CD14-positive monocyte (primary cell): ENCODE data around the gene ZPR1. TPM values are rescaled to one million over a fixed set of nuclear protein-coding genes. Genes with fewer than 3 reads are reported as not detected.

Experiments used
- DNase-seq, 3 donors: peaks; one replicate each; pipeline ENCODE4 v3.0.0-alpha.2; 2011 to 2022
- H2AFZ ChIP-seq: 2 replicates; pipeline ENCODE4 v1.6.0; 2012; ENCODE audit warnings: mild to moderate bottlenecking, low read depth, low read length, inconsistent platforms; ENCODE audit not compliant: insufficient read depth, poor library complexity, severe bottlenecking
- H3K27ac ChIP-seq, 2 donors: 1 replicate in 1 of 2; 2 replicates in 1 of 2; pipeline ENCODE4 v1.5.1; 2012 to 2013; ENCODE audit warnings: low read length in 2 of 2, control low read depth in 1 of 2, inconsistent platforms in 1 of 2, low read depth in 1 of 2, mild to moderate bottlenecking in 1 of 2
- H3K27me3 ChIP-seq, 2 donors: one replicate each; pipeline versions ENCODE4 v1.6.0 to v1.6.1; 2011 to 2013; ENCODE audit warnings: low read length in 2 of 2; ENCODE audit not compliant: control insufficient read depth in 2 of 2, insufficient read depth in 2 of 2
- H3K36me3 ChIP-seq, 2 donors: replicated peaks in 1 of 2; 1 replicate in 1 of 2; 2 replicates in 1 of 2; pipeline versions ENCODE4 v1.5.1 to v1.6.1; 2012 to 2013; ENCODE audit warnings: low read length in 2 of 2, control low read depth in 1 of 2, inconsistent platforms in 1 of 2, mild to moderate bottlenecking in 1 of 2; ENCODE audit not compliant: insufficient read depth in 2 of 2, control insufficient read depth in 1 of 2
- H3K4me1 ChIP-seq, 2 donors: 1 replicate in 1 of 2; 2 replicates in 1 of 2; pipeline versions ENCODE4 v1.5.1 to v1.6.1; 2012 to 2013; ENCODE audit warnings: low read length in 2 of 2, control low read depth in 1 of 2, inconsistent platforms in 1 of 2, mild to moderate bottlenecking in 1 of 2, moderate library complexity in 1 of 2; ENCODE audit not compliant: insufficient read depth in 2 of 2, control insufficient read depth in 1 of 2
- H3K4me2 ChIP-seq: replicated peaks from 2 replicates; pipeline ENCODE3; 2012; ENCODE audit warnings: low read length, moderate library complexity, mild to moderate bottlenecking; ENCODE audit not compliant: poor library complexity, severe bottlenecking; ENCODE audit errors: extremely low read depth
- H3K4me3 ChIP-seq, 3 experiments: fragments of 200-600 bp in 1 of 3; sonication (generic) in 1 of 3; replicated peaks in 1 of 3; 1 replicate in 2 of 3; 2 replicates in 1 of 3; pipeline ENCODE4 v1.5.1; 2011 to 2013; ENCODE audit warnings: low read length in 3 of 3, mild to moderate bottlenecking in 3 of 3, control low read depth in 2 of 3, low read depth in 2 of 3, inconsistent platforms in 1 of 3, moderate library complexity in 1 of 3
- H3K79me2 ChIP-seq: 2 replicates; pipeline ENCODE4 v1.6.0; 2012; ENCODE audit warnings: mild to moderate bottlenecking, control low read depth, inconsistent platforms, low read length, moderate library complexity; ENCODE audit not compliant: insufficient read depth
- H3K9ac ChIP-seq: 2 replicates; pipeline ENCODE4 v1.6.0; 2017; ENCODE audit warnings: low read length, mild to moderate bottlenecking; ENCODE audit not compliant: insufficient read depth, poor library complexity, severe bottlenecking
- H3K9me3 ChIP-seq, 2 donors: replicated peaks in 1 of 2; 1 replicate in 1 of 2; 2 replicates in 1 of 2; pipeline versions ENCODE4 v1.5.1 to v1.6.1; 2012 to 2013; ENCODE audit warnings: low read length in 2 of 2, control low read depth in 1 of 2; ENCODE audit not compliant: control insufficient read depth in 1 of 2, insufficient read depth in 1 of 2
- H4K20me1 ChIP-seq: 2 replicates; pipeline ENCODE4 v1.6.0; 2012; ENCODE audit warnings: mild to moderate bottlenecking, low read length, control low read depth, moderate library complexity; ENCODE audit not compliant: insufficient read depth
- H3K27ac Mint-ChIP-seq, 7 donors: one replicate each; pipeline ENCODE4 v1.8.0; 2020; ENCODE audit warnings: mild to moderate bottlenecking in 7 of 7, mixed read lengths in 7 of 7, moderate library complexity in 6 of 7, inconsistent platforms in 2 of 7
- H3K27me3 Mint-ChIP-seq, 3 donors: one replicate each; pipeline ENCODE4 v1.8.0; 2021 to 2022; ENCODE audit warnings: low read depth in 3 of 3, mild to moderate bottlenecking in 3 of 3, mixed read lengths in 3 of 3, moderate library complexity in 3 of 3, inconsistent platforms in 1 of 3
- H3K36me3 Mint-ChIP-seq, 2 donors: one replicate each; pipeline ENCODE4 v1.8.0; 2020; ENCODE audit warnings: mixed read lengths in 2 of 2, inconsistent platforms in 1 of 2, mild to moderate bottlenecking in 1 of 2
- H3K4me1 Mint-ChIP-seq: one replicate; pipeline ENCODE4 v1.8.0; 2020; ENCODE audit warnings: mild to moderate bottlenecking, mixed read lengths
- H3K4me3 Mint-ChIP-seq, 2 donors: one replicate each; pipeline ENCODE4 v1.8.0; 2020; ENCODE audit warnings: mild to moderate bottlenecking in 2 of 2, mixed read lengths in 2 of 2, moderate library complexity in 1 of 2
- H3K9me3 Mint-ChIP-seq, 7 donors: one replicate each; pipeline ENCODE4 v1.8.0; 2020 to 2022; ENCODE audit warnings: mixed read lengths in 7 of 7, mild to moderate bottlenecking in 6 of 7, moderate library complexity in 6 of 7, inconsistent platforms in 2 of 7
- WGBS: methylation state at CpG from one replicate; pipeline ENCODE4 v1.1.5; 2013; ENCODE audit warnings: missing lambda C conversion rate; ENCODE audit not compliant: insufficient coverage; 5-methylcytosine and 5-hydroxymethylcytosine counted together
- intact Hi-C, 2 donors: fragments of 100-400 bp; cut with micrococcal nuclease; formaldehyde crosslinking; loops; one replicate each; pipeline versions ENCODE4 v1.15.0 to v1.15.1; 2023
- polyA plus RNA-seq, 3 donors: library from polyadenylated mRNA; depleted of rRNA in 1 of 3; unstranded in 2 of 3; stranded (reverse) in 1 of 3; fragments of 300-500 nt in 2 of 3; fragments of >200 nt in 1 of 3; fragmentation: Illumina TruSeq in 2 of 3; gene quantifications; 1 replicate in 2 of 3; 2 replicates in 1 of 3; pipeline ENCODE4 v1.2.3, GENCODE V29; 2012 to 2021
- TF ChIP-seq, protein P1 (sequence below): fragments of 200-600 bp; IDR thresholded peaks from one replicate; pipeline ENCODE4 v1.8.0; 2022; ENCODE audit warnings: antibody characterized with exemption, mild to moderate bottlenecking

Gene ZPR1
- polyA plus RNA-seq, 3 donors, result 24.4 to 35.5 (median 35.2) TPM

DNA sequence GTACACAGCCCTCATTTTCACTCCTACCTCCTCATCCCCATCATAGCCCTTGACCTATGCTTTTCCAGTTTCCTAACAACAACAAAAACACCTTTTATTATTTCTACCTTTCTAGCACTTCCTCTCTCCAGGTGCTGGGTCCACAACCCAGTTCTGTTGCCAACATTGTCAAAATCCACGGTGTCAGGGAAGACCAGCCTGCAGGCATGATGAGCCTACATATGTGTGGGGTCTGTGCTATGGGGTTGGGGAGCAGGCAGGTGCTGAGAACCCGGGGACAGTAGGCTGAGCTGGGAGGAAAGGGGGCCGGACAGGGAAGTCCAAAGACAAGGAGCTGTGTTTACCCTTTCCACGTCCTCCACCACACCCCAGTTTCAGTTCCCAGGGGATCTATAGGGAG is 711 bp upstream of the ZPR1 start:
- peaks cover 34% of the 10 kb centered on the region for H3K79me2 ChIP-seq
- peak overlapping the region; percentile 94 for H3K9ac ChIP-seq
- H3K36me3 ChIP-seq, result peaks cover 31 to 33% of the 10 kb centered on the region in 2 donors
- TF ChIP-seq, protein P1, sequence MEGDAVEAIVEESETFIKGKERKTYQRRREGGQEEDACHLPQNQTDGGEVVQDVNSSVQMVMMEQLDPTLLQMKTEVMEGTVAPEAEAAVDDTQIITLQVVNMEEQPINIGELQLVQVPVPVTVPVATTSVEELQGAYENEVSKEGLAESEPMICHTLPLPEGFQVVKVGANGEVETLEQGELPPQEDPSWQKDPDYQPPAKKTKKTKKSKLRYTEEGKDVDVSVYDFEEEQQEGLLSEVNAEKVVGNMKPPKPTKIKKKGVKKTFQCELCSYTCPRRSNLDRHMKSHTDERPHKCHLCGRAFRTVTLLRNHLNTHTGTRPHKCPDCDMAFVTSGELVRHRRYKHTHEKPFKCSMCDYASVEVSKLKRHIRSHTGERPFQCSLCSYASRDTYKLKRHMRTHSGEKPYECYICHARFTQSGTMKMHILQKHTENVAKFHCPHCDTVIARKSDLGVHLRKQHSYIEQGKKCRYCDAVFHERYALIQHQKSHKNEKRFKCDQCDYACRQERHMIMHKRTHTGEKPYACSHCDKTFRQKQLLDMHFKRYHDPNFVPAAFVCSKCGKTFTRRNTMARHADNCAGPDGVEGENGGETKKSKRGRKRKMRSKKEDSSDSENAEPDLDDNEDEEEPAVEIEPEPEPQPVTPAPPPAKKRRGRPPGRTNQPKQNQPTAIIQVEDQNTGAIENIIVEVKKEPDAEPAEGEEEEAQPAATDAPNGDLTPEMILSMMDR, result no peak
- intact Hi-C loops, result loop anchor here (5.0 to 10.0 kb wide), 2 partner anchors 444 to 536 kb away; partner anchors contain the start of genes CEP164 (in 1 of the 2), PCSK7 (in 1 of the 2) and RNF214 (in 1 of the 2)
- H3K27ac ChIP-seq, result peak overlapping the region; percentile 61 to 94
- H3K4me1 Mint-ChIP-seq, result peaks cover 29% of the 10 kb centered on the region
- peaks cover 22 to 26% of the 10 kb centered on the region in 2 donors for H3K4me1 ChIP-seq
- H3K27ac Mint-ChIP-seq, result peak overlapping the region; percentile 92 to 98 (median 97)
- peaks cover 33 to 37% of the 10 kb centered on the region in 2 donors for H3K36me3 Mint-ChIP-seq
- DNase-seq, result peak in 1 of 3 donors; percentile 8
- H3K4me3 ChIP-seq, result peak overlapping the region; percentile 85 to 92 (median 90)
- H3K27me3 ChIP-seq, result no peaks in the 10 kb centered on the region
- no peaks in the 10 kb centered on the region for H4K20me1 ChIP-seq
- H3K27me3 Mint-ChIP-seq, result peaks cover 6 to 14% (median 8%) of the 10 kb centered on the region in 3 donors
- peak overlapping the region; percentile 98 for H2AFZ ChIP-seq
- H3K4me2 ChIP-seq, result peak overlapping the region; percentile 86
- H3K9me3 Mint-ChIP-seq, result peaks cover 0 to 2% (median 0%) of the 10 kb centered on the region in 7 donors
- H3K4me3 Mint-ChIP-seq, result peak overlapping the region; percentile 94 to 95
- H3K9me3 ChIP-seq, result no peaks in the 10 kb centered on the region
- WGBS, result no CpG with 5 or more reads among the region's 4 CpGs

DNA sequence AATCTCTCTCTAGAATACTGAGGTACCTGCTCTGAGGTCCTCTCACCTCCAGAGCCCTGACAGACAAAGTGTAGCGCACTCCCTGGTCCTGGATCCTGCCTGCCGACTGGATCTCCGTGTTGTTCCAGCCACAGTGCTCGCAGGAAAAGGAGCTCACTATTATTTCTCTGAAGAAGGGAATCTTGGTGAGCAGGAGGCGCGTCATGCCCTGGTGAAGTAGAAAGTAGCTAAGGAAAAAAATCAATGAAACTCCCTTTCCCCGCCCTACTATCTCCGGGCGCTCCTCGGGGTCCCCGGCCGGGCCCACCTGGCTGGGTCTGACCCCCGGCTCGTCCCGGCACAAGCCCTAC is 412 bp downstream of the ZPR1 start:
- Histone ChIP-seq H3K4me1 (peaks cover 22 to 26% of the 10 kb centered on the region in 2 donors), H3K4me2 (peak overlapping the region; percentile 86), H3K9me3 (no peaks in the 10 kb centered on the region), H3K79me2 (peaks cover 34% of the 10 kb centered on the region), H3K27ac (peak overlapping the region; percentile 19 to 94), H3K4me3 (peak overlapping the region; percentile 85 to 92 (median 90)), H3K9ac (peak overlapping the region; percentile 94), H2AFZ (peak overlapping the region; percentile 98), H4K20me1 (peaks cover 4% of the 10 kb centered on the region), H3K36me3 (peaks cover 42 to 44% of the 10 kb centered on the region in 2 donors), H3K27me3 (no peaks in the 10 kb centered on the region)
- intact Hi-C loops, result loop anchor here (5.0 to 10.0 kb wide), 2 partner anchors 445 to 537 kb away; partner anchors contain the start of genes CEP164 (in 1 of the 2), PCSK7 (in 1 of the 2) and RNF214 (in 1 of the 2)
- WGBS, result 0% methylated on average over 9 of the region's 15 CpGs
- H3K4me3 Mint-ChIP-seq, result peak overlapping the region; percentile 94 to 95
- peaks cover 29% of the 10 kb centered on the region for H3K4me1 Mint-ChIP-seq
- TF ChIP-seq, protein P1, result no peak
- H3K36me3 Mint-ChIP-seq, result peaks cover 43 to 48% of the 10 kb centered on the region in 2 donors
- peaks cover 0 to 2% (median 0%) of the 10 kb centered on the region in 7 donors for H3K9me3 Mint-ChIP-seq
- peak overlapping the region; percentile 29 to 93 (median 79) for H3K27ac Mint-ChIP-seq
- no peak for DNase-seq
- peaks cover 6 to 14% (median 8%) of the 10 kb centered on the region in 3 donors for H3K27me3 Mint-ChIP-seq
